Upper lobe of left lung (tissue), 6 donors: ENCODE measurements around the gene CHCHD3. TPM values are rescaled to one million over a fixed set of nuclear protein-coding genes. Genes with fewer than 3 reads are reported as not detected.

ENCODE experiments used
- ATAC-seq, 2 donors: fragments of 200-7000 bp; cut with Tn5 transposase; one replicate each; pipeline ENCODE4 v1.9.1; 2022; ENCODE audit warnings: mild to moderate bottlenecking in 2 of 2, moderate library complexity in 2 of 2; ENCODE audit not compliant: low FRiP score in 2 of 2
- DNase-seq, 2 donors: peaks; one replicate each; pipeline ENCODE4 v3.0.0-alpha.2; 2019 to 2020
- H3K27ac ChIP-seq, 4 donors: fragments of 200-600 bp; sonication (generic); one replicate each; pipeline ENCODE4 v1.5.1; 2016 to 2019
- H3K27me3 ChIP-seq, 4 donors: fragments of 200-600 bp; sonication (generic); one replicate each; pipeline ENCODE4 v1.5.1; 2017 to 2019
- H3K36me3 ChIP-seq, 4 donors: fragments of 200-600 bp; sonication (generic); one replicate each; pipeline ENCODE4 v1.5.1; 2016 to 2019
- H3K4me1 ChIP-seq, 4 donors: fragments of 200-600 bp; sonication (generic); one replicate each; pipeline ENCODE4 v1.5.1; 2018 to 2019
- H3K4me3 ChIP-seq, 4 donors: fragments of 200-600 bp; sonication (generic); one replicate each; pipeline ENCODE4 v1.5.1; 2017 to 2019; ENCODE audit warnings: mild to moderate bottlenecking in 2 of 4, moderate library complexity in 1 of 4
- H3K9me3 ChIP-seq, 4 donors: fragments of 200-600 bp; sonication (generic); one replicate each; pipeline ENCODE4 v1.5.1; 2018 to 2019
- CTCF ChIP-seq, 6 experiments: fragments of 450-650 bp in 4 of 6; fragments of 200-600 bp in 2 of 6; sonication (generic) in 2 of 6; IDR thresholded peaks; one replicate each; pipeline ENCODE4 v1.5.1; 2016 to 2019; ENCODE audit warnings: antibody characterized with exemption in 6 of 6
- EP300 ChIP-seq, 4 donors: sonication (generic); formaldehyde crosslinking; IDR thresholded peaks; one replicate each; pipeline ENCODE4 v1.5.1; 2017; ENCODE audit warnings: antibody characterized with exemption in 4 of 4, control low read depth in 2 of 4
- POLR2A ChIP-seq, 4 donors: fragments of 450-650 bp; IDR thresholded peaks; one replicate each; pipeline ENCODE4 v1.5.1; 2016 to 2017; ENCODE audit warnings: antibody characterized with exemption in 4 of 4, mild to moderate bottlenecking in 2 of 4
- POLR2AphosphoS5 ChIP-seq, 2 donors: sonication (generic); formaldehyde crosslinking; IDR thresholded peaks; one replicate each; pipeline ENCODE4 v1.5.1; 2017; ENCODE audit warnings: antibody characterized with exemption in 2 of 2
- WGBS, 2 donors: methylation state at CpG; one replicate each; pipeline ENCODE4 v1.1.5; 2017 to 2018; 5-methylcytosine and 5-hydroxymethylcytosine counted together
- total RNA-seq, 6 donors: library from RNA; depleted of rRNA in 4 of 6; stranded (reverse); fragments of >200 nt in 4 of 6; gene quantifications; one replicate each; pipeline versions ENCODE4 v1.1.0 to v1.2.1, GENCODE V29; 2016 to 2021
- donor health status: DM: no; HTN: no; CAD: no; lungs with moderate emphysema.
- donor health status: DM: no; HTN: yes; CAD: no; lungs with severe emphysema.

CHCHD3 gene
- total RNA-seq, 6 donors from 2014 or later = 42.6 to 54.5 (median 48.6) TPM

- no peak for TF ChIP-seq POLR2AphosphoS5 (IDR thresholded peaks at IDR 0.05)
- no peak for TF ChIP-seq CTCF (IDR thresholded peaks at IDR 0.05)
- no peak for TF ChIP-seq POLR2A (IDR thresholded peaks at IDR 0.05)
- TF ChIP-seq EP300 (IDR thresholded peaks at IDR 0.05) = no peak
- Histone ChIP-seq H3K4me1 (no peaks in the 10 kb centered on the region), H3K4me3 (no peak overlapping the region), H3K36me3 (no peaks in the 10 kb centered on the region), H3K27me3 (no peaks in the 10 kb centered on the region), H3K9me3 (peaks cover 0 to 4% (median 0%) of the 10 kb centered on the region in 4 donors), H3K27ac (no peak overlapping the region)
- no peak for ATAC-seq
- DNase-seq = no peak
- WGBS, 2 donors = 48% methylated on average over 1 of the region's 1 CpG
These were observed 26.1 kb upstream of the CHCHD3 start for GRCh38 chr7:133108023-133108422.

GRCh38 chr7:133102276-133103060 is 20.6 kb upstream of the CHCHD3 start:
- no peak for TF ChIP-seq POLR2A (IDR thresholded peaks at IDR 0.05)
- TF ChIP-seq POLR2AphosphoS5 (IDR thresholded peaks at IDR 0.05) = no peak
- no peak for TF ChIP-seq CTCF (IDR thresholded peaks at IDR 0.05)
- TF ChIP-seq EP300 (IDR thresholded peaks at IDR 0.05) = no peak
- Histone ChIP-seq H3K27ac (no peak overlapping the region), H3K4me3 (no peak overlapping the region), H3K27me3 (no peaks in the 10 kb centered on the region), H3K4me1 (peaks cover 0 to 5% (median 0%) of the 10 kb centered on the region in 4 donors), H3K9me3 (no peaks in the 10 kb centered on the region), H3K36me3 (no peaks in the 10 kb centered on the region)
- DNase-seq (no peak), ATAC-seq (no peak)
- 66 to 74% methylated on average over 6 of the region's 6 CpGs for WGBS, 2 donors

GRCh38 chr7:133099633-133100286 is 17.9 kb upstream of the CHCHD3 start:
- WGBS, 2 donors = 74 to 83% methylated on average over 3 of the region's 3 CpGs
- Histone ChIP-seq H3K9me3 (no peaks in the 10 kb centered on the region), H3K4me1 (peaks cover 0 to 5% (median 0%) of the 10 kb centered on the region in 4 donors), H3K36me3 (no peaks in the 10 kb centered on the region), H3K27me3 (no peaks in the 10 kb centered on the region), H3K4me3 (no peak overlapping the region), H3K27ac (no peak overlapping the region)
- ATAC-seq = peak in 1 of 2 donors; percentile 20
- TF ChIP-seq POLR2A (IDR thresholded peaks at IDR 0.05) = no peak
- no peak for DNase-seq

GRCh38 chr7:133095119-133095671 is 13.3 kb upstream of the CHCHD3 start:
- 75 to 83% methylated on average over 7 of the region's 7 CpGs for WGBS, 2 donors
- TF ChIP-seq POLR2A (IDR thresholded peaks at IDR 0.05) (no peak), POLR2AphosphoS5 (IDR thresholded peaks at IDR 0.05) (no peak), EP300 (IDR thresholded peaks at IDR 0.05) (no peak), CTCF (IDR thresholded peaks at IDR 0.05) (no peak)

GRCh38 chr7:133091943-133092464 is 10.1 kb upstream of the CHCHD3 start:
- Histone ChIP-seq H3K4me1 (no peaks in the 10 kb centered on the region), H3K4me3 (no peak overlapping the region), H3K9me3 (no peaks in the 10 kb centered on the region), H3K27me3 (no peaks in the 10 kb centered on the region), H3K36me3 (no peaks in the 10 kb centered on the region), H3K27ac (no peak overlapping the region)
- ATAC-seq (no peak), DNase-seq (no peak)
- TF ChIP-seq CTCF (IDR thresholded peaks at IDR 0.05) (no peak), EP300 (IDR thresholded peaks at IDR 0.05) (no peak), POLR2A (IDR thresholded peaks at IDR 0.05) (no peak), POLR2AphosphoS5 (IDR thresholded peaks at IDR 0.05) (no peak)
- 97 to 100% methylated on average over 3 of the region's 3 CpGs for WGBS, 2 donors

More at GRCh38 chr7:133095119-133095671, 13.3 kb upstream of the CHCHD3 start:
- Histone ChIP-seq H3K36me3 (no peaks in the 10 kb centered on the region), H3K4me3 (no peak overlapping the region), H3K9me3 (no peaks in the 10 kb centered on the region), H3K27me3 (no peaks in the 10 kb centered on the region), H3K27ac (no peak overlapping the region), H3K4me1 (no peaks in the 10 kb centered on the region)
- no peak for ATAC-seq
- DNase-seq = no peak
